ENCODE results near the gene AVL9.
"Not testable (repeated sequence)": the region's sequence is repeated elsewhere in the genome, so short reads cannot be mapped to it uniquely, and the experiment has no call there.

Gene AVL9

GRCh38 chr7:32637611-32638010 lies 142.3 kb downstream of the AVL9 start:
- DNase-seq (ENCODE audit: low read depth, low spot score) = not testable (repeated sequence)
